ENCODE data around the gene RXRA. TPM values are rescaled to one million over a fixed set of nuclear protein-coding genes. Genes with fewer than 3 reads are reported as not detected.

The RXRA gene
- total and polyA plus RNA-seq, 2 of the 13 experiments (the other 11 are each of a cell fraction or from before 2014, with no cell fraction given) = 18.9 to 29.2 TPM

DNA sequence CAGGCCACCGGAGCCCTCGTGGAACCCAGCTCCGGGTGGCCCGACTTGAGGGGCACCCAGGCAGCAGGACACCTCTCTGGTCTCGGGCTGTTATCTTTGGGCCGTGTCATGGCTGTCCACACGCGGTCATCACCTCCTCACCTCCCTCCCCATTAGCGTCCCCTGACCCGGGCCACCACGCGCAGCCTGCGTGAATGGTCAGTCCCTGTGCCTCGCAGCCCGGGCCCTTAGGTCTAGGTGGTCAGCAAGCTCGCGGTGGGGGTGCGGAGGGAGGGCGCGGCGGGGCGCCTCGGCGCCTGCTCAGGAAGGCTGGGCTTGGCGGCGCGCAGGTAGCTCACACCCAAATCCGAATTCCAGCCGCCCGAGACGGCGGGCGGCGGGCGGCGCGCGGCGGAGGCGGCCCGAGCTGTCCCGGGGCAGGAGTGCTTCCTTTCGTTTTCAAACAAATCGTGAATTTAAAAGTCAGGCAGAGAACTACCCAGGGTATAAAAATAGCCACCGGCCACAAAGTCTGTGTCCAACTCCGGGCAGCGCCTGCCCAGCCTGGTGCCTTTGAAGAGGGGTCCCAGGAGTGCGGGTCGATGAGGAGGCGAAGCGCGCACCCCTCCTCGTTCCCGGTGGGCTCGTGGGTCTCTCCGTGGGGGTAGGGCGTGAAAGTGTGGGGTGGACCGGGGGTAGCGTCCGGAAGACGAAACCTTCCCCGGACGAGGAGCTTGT, 1.0 kb upstream of the RXRA start (continued):
- TF ChIP-seq, protein P1, sequence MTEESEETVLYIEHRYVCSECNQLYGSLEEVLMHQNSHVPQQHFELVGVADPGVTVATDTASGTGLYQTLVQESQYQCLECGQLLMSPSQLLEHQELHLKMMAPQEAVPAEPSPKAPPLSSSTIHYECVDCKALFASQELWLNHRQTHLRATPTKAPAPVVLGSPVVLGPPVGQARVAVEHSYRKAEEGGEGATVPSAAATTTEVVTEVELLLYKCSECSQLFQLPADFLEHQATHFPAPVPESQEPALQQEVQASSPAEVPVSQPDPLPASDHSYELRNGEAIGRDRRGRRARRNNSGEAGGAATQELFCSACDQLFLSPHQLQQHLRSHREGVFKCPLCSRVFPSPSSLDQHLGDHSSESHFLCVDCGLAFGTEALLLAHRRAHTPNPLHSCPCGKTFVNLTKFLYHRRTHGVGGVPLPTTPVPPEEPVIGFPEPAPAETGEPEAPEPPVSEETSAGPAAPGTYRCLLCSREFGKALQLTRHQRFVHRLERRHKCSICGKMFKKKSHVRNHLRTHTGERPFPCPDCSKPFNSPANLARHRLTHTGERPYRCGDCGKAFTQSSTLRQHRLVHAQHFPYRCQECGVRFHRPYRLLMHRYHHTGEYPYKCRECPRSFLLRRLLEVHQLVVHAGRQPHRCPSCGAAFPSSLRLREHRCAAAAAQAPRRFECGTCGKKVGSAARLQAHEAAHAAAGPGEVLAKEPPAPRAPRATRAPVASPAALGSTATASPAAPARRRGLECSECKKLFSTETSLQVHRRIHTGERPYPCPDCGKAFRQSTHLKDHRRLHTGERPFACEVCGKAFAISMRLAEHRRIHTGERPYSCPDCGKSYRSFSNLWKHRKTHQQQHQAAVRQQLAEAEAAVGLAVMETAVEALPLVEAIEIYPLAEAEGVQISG (CRISPR knock-in tag; IDR thresholded peaks at IDR 0.05) = no peak
- TF ChIP-seq SMARCC2 (IDR thresholded peaks at IDR 0.05) = no peak
- TF ChIP-seq NFIB (CRISPR knock-in tag; IDR thresholded peaks at IDR 0.05; ENCODE audit: borderline replicate concordance) = no peak
- 0 out of 2 replicates have a peak, but pooled peaks have one; percentile 5 for TF ChIP-seq FOSL2 (CRISPR knock-in tag; IDR thresholded peaks at IDR 0.05)
- peak; percentile 56; the same call in 1 of the 2 replicates for TF ChIP-seq SPEN (CRISPR knock-in tag; IDR thresholded peaks at IDR 0.05; ENCODE audit: low read depth)
- TF ChIP-seq STAG1 (CRISPR knock-in tag; IDR thresholded peaks at IDR 0.05) = no peak
- TF ChIP-seq RBM39 (IDR thresholded peaks at IDR 0.05; ENCODE audit: low read depth, low read length, poor library complexity, severe bottlenecking) = no peak
- TF ChIP-seq ZNF556 (CRISPR knock-in tag; IDR thresholded peaks at IDR 0.05; ENCODE audit: borderline replicate concordance) = 0 out of 2 replicates have a peak, but pooled peaks have one; percentile 15
- TF ChIP-seq ZBTB7B (CRISPR knock-in tag; IDR thresholded peaks at IDR 0.05) = 0 out of 2 replicates have a peak, but pooled peaks have one; percentile 20
- no peak for TF ChIP-seq HNRNPK (IDR thresholded peaks at IDR 0.05; ENCODE audit: low read depth, low read length, poor library complexity, severe bottlenecking)
- TF ChIP-seq, protein P2, sequence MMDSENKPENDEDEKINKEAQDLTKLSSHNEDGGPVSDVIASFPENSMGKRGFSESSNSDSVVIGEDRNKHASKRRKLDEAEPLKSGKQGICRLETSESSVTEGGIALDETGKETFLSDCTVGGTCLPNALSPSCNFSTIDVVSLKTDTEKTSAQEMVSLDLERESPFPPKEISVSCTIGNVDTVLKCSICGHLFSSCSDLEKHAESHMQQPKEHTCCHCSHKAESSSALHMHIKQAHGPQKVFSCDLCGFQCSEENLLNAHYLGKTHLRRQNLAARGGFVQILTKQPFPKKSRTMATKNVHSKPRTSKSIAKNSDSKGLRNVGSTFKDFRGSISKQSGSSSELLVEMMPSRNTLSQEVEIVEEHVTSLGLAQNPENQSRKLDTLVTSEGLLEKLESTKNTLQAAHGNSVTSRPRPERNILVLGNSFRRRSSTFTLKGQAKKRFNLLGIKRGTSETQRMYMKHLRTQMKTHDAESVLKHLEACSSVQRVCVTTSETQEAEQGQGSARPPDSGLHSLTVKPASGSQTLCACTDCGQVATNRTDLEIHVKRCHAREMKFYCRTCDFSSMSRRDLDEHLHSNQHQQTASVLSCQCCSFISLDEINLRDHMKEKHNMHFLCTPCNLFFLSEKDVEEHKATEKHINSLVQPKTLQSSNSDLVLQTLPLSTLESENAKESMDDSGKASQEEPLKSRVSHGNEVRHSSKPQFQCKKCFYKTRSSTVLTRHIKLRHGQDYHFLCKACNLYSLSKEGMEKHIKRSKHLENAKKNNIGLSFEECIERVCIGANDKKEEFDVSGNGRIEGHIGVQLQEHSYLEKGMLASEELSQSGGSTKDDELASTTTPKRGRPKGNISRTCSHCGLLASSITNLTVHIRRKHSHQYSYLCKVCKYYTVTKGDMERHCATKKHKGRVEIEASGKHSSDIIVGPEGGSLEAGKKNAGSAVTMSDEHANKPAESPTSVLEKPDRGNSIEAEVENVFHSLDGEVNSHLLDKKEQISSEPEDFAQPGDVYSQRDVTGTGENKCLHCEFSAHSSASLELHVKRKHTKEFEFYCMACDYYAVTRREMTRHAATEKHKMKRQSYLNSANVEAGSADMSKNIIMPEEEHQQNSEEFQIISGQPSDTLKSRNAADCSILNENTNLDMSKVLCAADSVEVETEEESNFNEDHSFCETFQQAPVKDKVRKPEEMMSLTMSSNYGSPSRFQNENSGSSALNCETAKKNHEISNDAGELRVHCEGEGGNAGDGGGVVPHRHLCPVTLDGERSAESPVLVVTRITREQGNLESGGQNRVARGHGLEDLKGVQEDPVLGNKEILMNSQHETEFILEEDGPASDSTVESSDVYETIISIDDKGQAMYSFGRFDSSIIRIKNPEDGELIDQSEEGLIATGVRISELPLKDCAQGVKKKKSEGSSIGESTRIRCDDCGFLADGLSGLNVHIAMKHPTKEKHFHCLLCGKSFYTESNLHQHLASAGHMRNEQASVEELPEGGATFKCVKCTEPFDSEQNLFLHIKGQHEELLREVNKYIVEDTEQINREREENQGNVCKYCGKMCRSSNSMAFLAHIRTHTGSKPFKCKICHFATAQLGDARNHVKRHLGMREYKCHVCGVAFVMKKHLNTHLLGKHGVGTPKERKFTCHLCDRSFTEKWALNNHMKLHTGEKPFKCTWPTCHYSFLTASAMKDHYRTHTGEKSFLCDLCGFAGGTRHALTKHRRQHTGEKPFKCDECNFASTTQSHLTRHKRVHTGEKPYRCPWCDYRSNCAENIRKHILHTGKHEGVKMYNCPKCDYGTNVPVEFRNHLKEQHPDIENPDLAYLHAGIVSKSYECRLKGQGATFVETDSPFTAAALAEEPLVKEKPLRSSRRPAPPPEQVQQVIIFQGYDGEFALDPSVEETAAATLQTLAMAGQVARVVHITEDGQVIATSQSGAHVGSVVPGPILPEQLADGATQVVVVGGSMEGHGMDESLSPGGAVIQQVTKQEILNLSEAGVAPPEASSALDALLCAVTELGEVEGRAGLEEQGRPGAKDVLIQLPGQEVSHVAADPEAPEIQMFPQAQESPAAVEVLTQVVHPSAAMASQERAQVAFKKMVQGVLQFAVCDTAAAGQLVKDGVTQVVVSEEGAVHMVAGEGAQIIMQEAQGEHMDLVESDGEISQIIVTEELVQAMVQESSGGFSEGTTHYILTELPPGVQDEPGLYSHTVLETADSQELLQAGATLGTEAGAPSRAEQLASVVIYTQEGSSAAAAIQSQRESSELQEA (CRISPR knock-in tag; IDR thresholded peaks at IDR 0.05; ENCODE audit: not compliant biosample characterization) = no peak
- no peak for TF ChIP-seq KDM3A (CRISPR knock-in tag; IDR thresholded peaks at IDR 0.05; ENCODE audit: low read depth)
